ENCODE data around the gene PLN.

PLN gene

GRCh38 chr6:118577972-118578371 lies 29.9 kb downstream of the PLN start:
- no peak overlapping the region for H3K4me3 ChIP-seq (ENCODE audit: low read depth, low read length)

- no peak overlapping the region for H3K4me3 ChIP-seq (ENCODE audit: low read depth, low read length)
Measured at GRCh38 chr6:118578617-118579016, 30.5 kb downstream of the PLN start.

GRCh38 chr6:118579786-118580185 lies 31.7 kb downstream of the PLN start:
- no peak overlapping the region for H3K4me3 ChIP-seq (ENCODE audit: low read depth, low read length)

GRCh38 chr6:118580585-118581419 lies 32.7 kb downstream of the PLN start:
- H3K4me3 ChIP-seq (ENCODE audit: low read depth, low read length), result no peak overlapping the region

GRCh38 chr6:118581489-118581959 lies 33.4 kb downstream of the PLN start:
- H3K4me3 ChIP-seq (ENCODE audit: low read depth, low read length), result no peak overlapping the region

- no peak overlapping the region for H3K4me3 ChIP-seq (ENCODE audit: low read depth, low read length)
Measured at GRCh38 chr6:118584911-118585310, 36.8 kb downstream of the PLN start.

GRCh38 chr6:118586746-118587485 lies 38.8 kb downstream of the PLN start:
- H3K4me3 ChIP-seq (ENCODE audit: low read depth, low read length), result no peak overlapping the region

GRCh38 chr6:118588626-118589025 lies 40.5 kb downstream of the PLN start:
- no peak overlapping the region for H3K4me3 ChIP-seq (ENCODE audit: low read depth, low read length)

- no peak overlapping the region for H3K4me3 ChIP-seq (ENCODE audit: low read depth, low read length)
Measured at GRCh38 chr6:118589186-118589585, 41.1 kb downstream of the PLN start.

GRCh38 chr6:118589649-118590365 lies 41.7 kb downstream of the PLN start:
- H3K4me3 ChIP-seq (ENCODE audit: low read depth, low read length), result no peak overlapping the region

- H3K4me3 ChIP-seq (ENCODE audit: low read depth, low read length), result no peak overlapping the region
Measured at GRCh38 chr6:118591897-118592296, 43.8 kb downstream of the PLN start.

GRCh38 chr6:118594877-118595276 lies 46.8 kb downstream of the PLN start:
- H3K4me3 ChIP-seq (ENCODE audit: low read depth, low read length), result no peak overlapping the region

GRCh38 chr6:118596774-118597320 lies 48.8 kb downstream of the PLN start:
- no peak overlapping the region for H3K4me3 ChIP-seq (ENCODE audit: low read depth, low read length)

- no peak overlapping the region for H3K4me3 ChIP-seq (ENCODE audit: low read depth, low read length)
Measured at GRCh38 chr6:118597636-118598035, 49.5 kb downstream of the PLN start.

GRCh38 chr6:118598324-118598723 lies 50.2 kb downstream of the PLN start:
- no peak overlapping the region for H3K4me3 ChIP-seq (ENCODE audit: low read depth, low read length)

- H3K4me3 ChIP-seq (ENCODE audit: low read depth, low read length), result no peak overlapping the region
Measured at GRCh38 chr6:118602300-118602699, 54.2 kb downstream of the PLN start.

- no peak overlapping the region for H3K4me3 ChIP-seq (ENCODE audit: low read depth, low read length)
Measured at GRCh38 chr6:118603372-118603771, 55.3 kb downstream of the PLN start.

GRCh38 chr6:118606268-118606667 lies 58.2 kb downstream of the PLN start:
- no peak overlapping the region for H3K4me3 ChIP-seq (ENCODE audit: low read depth, low read length)

- no peak overlapping the region for H3K4me3 ChIP-seq (ENCODE audit: low read depth, low read length)
Measured at GRCh38 chr6:118606858-118607257, 58.8 kb downstream of the PLN start.

Measured in iPS-11a (cell line).